Liver (tissue), 9 donors: ENCODE data around the gene DLK1. TPM values are rescaled to one million over a fixed set of nuclear protein-coding genes. Genes with fewer than 3 reads are reported as not detected.

Source experiments
- DNase-seq: peaks from one replicate; pipeline ENCODE4 v3.0.0-alpha.2; 2017; ENCODE audit warnings: low spot score
- H3K27ac ChIP-seq, 2 donors: one replicate each; pipeline ENCODE4 v1.7.0; 2013; ENCODE audit warnings: inconsistent platforms in 2 of 2, low read length in 2 of 2, control low read depth in 1 of 2, low read depth in 1 of 2, mild to moderate bottlenecking in 1 of 2
- H3K27me3 ChIP-seq, 4 donors: one replicate each; pipeline versions ENCODE4 v1.6.1 to v1.7.0; 2013; ENCODE audit warnings: low read length in 3 of 4, inconsistent platforms in 1 of 4, mild to moderate bottlenecking in 1 of 4, moderate library complexity in 1 of 4; ENCODE audit not compliant: control insufficient read depth in 4 of 4, insufficient read depth in 4 of 4
- H3K36me3 ChIP-seq, 4 donors: one replicate each; pipeline versions ENCODE4 v1.6.1 to v1.7.0; 2013; ENCODE audit warnings: low read length in 3 of 4, mild to moderate bottlenecking in 3 of 4, low read depth in 1 of 4, moderate library complexity in 1 of 4; ENCODE audit not compliant: control insufficient read depth in 4 of 4, insufficient read depth in 3 of 4
- H3K4me1 ChIP-seq, 4 donors: one replicate each; pipeline versions ENCODE4 v1.6.1 to v1.7.0; 2013; ENCODE audit warnings: low read length in 3 of 4, mild to moderate bottlenecking in 3 of 4, moderate library complexity in 1 of 4; ENCODE audit not compliant: control insufficient read depth in 4 of 4, insufficient read depth in 4 of 4
- H3K4me3 ChIP-seq, 3 donors: one replicate each; pipeline versions ENCODE4 v1.6.1 to v1.7.0; 2013; ENCODE audit warnings: low read length in 3 of 3, control low read depth in 1 of 3, low read depth in 1 of 3, mild to moderate bottlenecking in 1 of 3
- H3K9ac ChIP-seq, 2 donors: one replicate each; pipeline ENCODE4 v1.7.0; 2013; ENCODE audit warnings: low read length in 2 of 2, mild to moderate bottlenecking in 2 of 2, moderate library complexity in 2 of 2, control low read depth in 1 of 2, low read depth in 1 of 2
- H3K9me3 ChIP-seq, 4 donors: one replicate each; pipeline versions ENCODE4 v1.6.1 to v1.7.0; 2013; ENCODE audit warnings: low read length in 3 of 4; ENCODE audit not compliant: control insufficient read depth in 4 of 4
- CTCF ChIP-seq: fragments of 150-350 bp; IDR thresholded peaks from 2 replicates; pipeline ENCODE4 v1.5.1; 2017; ENCODE audit warnings: improper control_type of control experiment, low read depth, low read length; ENCODE audit not compliant: missing input control
- FOXA2 ChIP-seq: IDR thresholded peaks from 2 replicates; pipeline ENCODE4 v1.6.1; 2016; ENCODE audit warnings: antibody characterized with exemption
- GABPA ChIP-seq, 2 donors: IDR thresholded peaks in 1 of 2; conservative IDR thresholded peaks in 1 of 2; 2 replicates each; pipeline ENCODE4 v1.6.1; 2016; ENCODE audit warnings: antibody characterized with exemption in 2 of 2, mild to moderate bottlenecking in 1 of 2, moderate library complexity in 1 of 2
- JUND ChIP-seq, 2 donors: IDR thresholded peaks; 2 replicates each; pipeline ENCODE4 v1.6.1; 2016; ENCODE audit warnings: antibody characterized with exemption in 2 of 2
- MAX ChIP-seq: IDR thresholded peaks from 2 replicates; pipeline ENCODE4 v1.6.1; 2016; ENCODE audit warnings: antibody characterized with exemption
- NR2F2 ChIP-seq: IDR thresholded peaks from 2 replicates; pipeline ENCODE4 v1.6.1; 2016; ENCODE audit warnings: antibody characterized with exemption
- RAD21 ChIP-seq, 2 donors: IDR thresholded peaks; 2 replicates each; pipeline ENCODE4 v1.6.1; 2016; ENCODE audit warnings: antibody characterized with exemption in 2 of 2, mild to moderate bottlenecking in 2 of 2
- REST ChIP-seq: IDR thresholded peaks from 2 replicates; pipeline ENCODE4 v1.6.1; 2016; ENCODE audit warnings: antibody characterized with exemption, mild to moderate bottlenecking
- TAF1 ChIP-seq: conservative IDR thresholded peaks from 2 replicates; pipeline ENCODE4 v1.6.1; 2016; ENCODE audit warnings: antibody characterized with exemption, mild to moderate bottlenecking
- ZBTB33 ChIP-seq: IDR thresholded peaks from 2 replicates; pipeline ENCODE4 v1.6.1; 2016; ENCODE audit warnings: antibody characterized with exemption
- WGBS: extraction: QIAGEN DNeasy Blood & Tissue Kit; methylation state at CpG from one replicate; pipeline ENCODE4 v1.1.7; 2013; 5-methylcytosine and 5-hydroxymethylcytosine counted together
- polyA plus RNA-seq, 2 donors: library from polyadenylated mRNA; stranded (reverse) in 1 of 2; unstranded in 1 of 2; fragments of 200-250 nt in 1 of 2; fragments of >200 nt in 1 of 2; fragmentation: Nextera tagmentation in 1 of 2; extraction: Ambion mirVana in 1 of 2; gene quantifications; one replicate each; pipeline versions ENCODE4 v1.2.1 to v1.2.3, GENCODE V29; 2013 to 2015
- total RNA-seq, 2 donors: library from RNA; depleted of rRNA; stranded (reverse); fragments of >200 nt; gene quantifications; one replicate each; pipeline ENCODE4 v1.2.3, GENCODE V29; 2014
- donor health status: healthy.
- donor health status: healthy.
- donor health status: healthy.
- donor health status: healthy.
- donor health status: healthy.

DLK1 gene
- total and polyA plus RNA-seq, 4 donors, result 0.42 to 331 (median 1.8) TPM; not detected in 1

GRCh38 chr14:100719976-100720520, 6.6 kb upstream of the DLK1 start:
- no peak overlapping the region for H3K27ac ChIP-seq
- no peak for DNase-seq
- peaks cover 0 to 3% (median 0%) of the 10 kb centered on the region in 4 donors for H3K9me3 ChIP-seq

GRCh38 chr14:100721568-100721967, 5.1 kb upstream of the DLK1 start:
- WGBS, result 74% methylated on average over 5 of the region's 5 CpGs
- Histone ChIP-seq H3K27ac (no peak overlapping the region), H3K4me3 (no peak overlapping the region), H3K9ac (no peak overlapping the region), H3K4me1 (no peaks in the 10 kb centered on the region), H3K27me3 (peaks cover 0 to 7% (median 4%) of the 10 kb centered on the region in 4 donors), H3K36me3 (no peaks in the 10 kb centered on the region), H3K9me3 (no peaks in the 10 kb centered on the region)
- no peak for DNase-seq
- TF ChIP-seq RAD21 (IDR thresholded peaks at IDR 0.05) (no peak), ZBTB33 (no peak), NR2F2 (no peak), MAX (no peak), REST (no peak), JUND (IDR thresholded peaks at IDR 0.05) (no peak), TAF1 (no peak)

More at GRCh38 chr14:100719976-100720520, 6.6 kb upstream of the DLK1 start:
- Histone ChIP-seq H3K9ac (no peak overlapping the region), H3K4me1 (no peaks in the 10 kb centered on the region), H3K36me3 (no peaks in the 10 kb centered on the region), H3K4me3 (no peak overlapping the region), H3K27me3 (peaks cover 0 to 1% (median under 1%) of the 10 kb centered on the region in 4 donors)
- 74% methylated on average over 13 of the region's 13 CpGs for WGBS
- TF ChIP-seq GABPA (IDR thresholded peaks at IDR 0.05 in 1 of 2, conservative IDR thresholded peaks at IDR 0.05 in 1 of 2), result no peak

GRCh38 chr14:100722367-100722766, 4.3 kb upstream of the DLK1 start:
- H3K27me3 ChIP-seq, result peaks cover 0 to 9% (median 4%) of the 10 kb centered on the region in 4 donors
- no peaks in the 10 kb centered on the region for H3K36me3 ChIP-seq
- H3K4me3 ChIP-seq, result no peak overlapping the region
- H3K4me1 ChIP-seq, result no peaks in the 10 kb centered on the region
- DNase-seq, result no peak
- no peak overlapping the region for H3K9ac ChIP-seq
- H3K9me3 ChIP-seq, result no peaks in the 10 kb centered on the region
- WGBS, result 86% methylated on average over 5 of the region's 5 CpGs
- H3K27ac ChIP-seq, result no peak overlapping the region
- TF ChIP-seq RAD21 (IDR thresholded peaks at IDR 0.05), result no peak
- TF ChIP-seq CTCF, result no peak
- no peak for TF ChIP-seq FOXA2
